ENCODE data around the gene CCN5. TPM values are rescaled to one million over a fixed set of nuclear protein-coding genes. Genes with fewer than 3 reads are reported as not detected.

CCN5 gene
- total RNA-seq, 1 experiment from 2014 or later = 0.37 TPM

DNA sequence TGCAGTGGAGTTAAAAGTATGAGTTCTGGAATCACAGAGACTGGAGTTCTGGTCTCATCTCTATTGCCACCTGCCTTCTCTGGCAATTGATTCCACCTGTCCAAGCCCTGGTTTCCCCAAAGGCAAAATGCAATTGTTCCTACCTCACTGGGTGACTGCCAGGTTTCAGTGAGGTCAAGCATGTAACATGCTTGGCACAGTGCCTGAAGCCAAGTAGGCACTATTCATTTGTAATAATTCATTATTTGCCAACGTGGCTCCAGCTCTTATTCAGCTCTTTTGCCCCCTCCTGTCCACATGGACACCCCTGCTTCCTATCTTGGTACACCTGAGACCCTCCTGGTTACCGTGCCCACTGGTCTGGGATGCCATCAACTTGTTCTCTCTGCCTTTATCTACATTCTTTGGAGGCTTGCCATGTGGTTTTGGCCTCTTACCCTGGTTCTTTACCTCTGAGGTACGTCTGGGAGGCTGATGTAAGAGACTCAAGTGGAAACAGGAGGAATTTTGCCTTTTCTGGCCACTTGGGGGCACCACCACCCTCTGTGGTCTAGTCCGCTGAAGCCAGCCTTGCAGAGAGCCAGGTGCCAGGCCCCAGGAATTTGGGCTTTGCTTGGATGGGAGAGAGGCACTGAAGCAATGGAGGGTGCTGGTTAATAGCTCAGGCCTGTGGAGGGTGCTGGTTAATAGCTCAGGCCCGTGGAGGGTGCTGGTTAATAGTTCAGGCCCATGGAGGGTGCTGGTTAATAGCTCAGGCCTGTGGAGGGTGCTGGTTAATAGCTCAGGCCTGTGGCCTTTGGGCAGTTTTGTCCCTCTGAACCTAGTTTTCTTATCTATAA, 32.2 kb downstream of the CCN5 start:
- Mint-ChIP-seq H3K4me1 (peaks cover 15% of the 10 kb centered on the region), H3K4me3 (peak overlapping the region; percentile 75), H3K36me3 (no peaks in the 10 kb centered on the region), H3K27me3 (ENCODE audit: low read depth) (peaks cover 47% of the 10 kb centered on the region), H3K27ac (no peak overlapping the region), H3K9me3 (no peaks in the 10 kb centered on the region)
- ChIA-PET POLR2A (interaction anchor here (0.5 kb wide), 1 partner anchor 62 kb away, joined by 3 read pairs; no protein-coding TSS in a partner anchor), CTCF (interaction anchor here (0.5 to 3.9 kb wide), 51 partner anchors 8 to 1738 kb away, joined by 3 to 56 read pairs (median 5); partner anchors contain the start of genes PABPC1L, TOMM34 and YWHAB)
- peak; percentile 95 for DNase-seq (ENCODE audit: low spot score)
- peak; percentile 73 for ATAC-seq
- TF ChIP-seq, protein P1, sequence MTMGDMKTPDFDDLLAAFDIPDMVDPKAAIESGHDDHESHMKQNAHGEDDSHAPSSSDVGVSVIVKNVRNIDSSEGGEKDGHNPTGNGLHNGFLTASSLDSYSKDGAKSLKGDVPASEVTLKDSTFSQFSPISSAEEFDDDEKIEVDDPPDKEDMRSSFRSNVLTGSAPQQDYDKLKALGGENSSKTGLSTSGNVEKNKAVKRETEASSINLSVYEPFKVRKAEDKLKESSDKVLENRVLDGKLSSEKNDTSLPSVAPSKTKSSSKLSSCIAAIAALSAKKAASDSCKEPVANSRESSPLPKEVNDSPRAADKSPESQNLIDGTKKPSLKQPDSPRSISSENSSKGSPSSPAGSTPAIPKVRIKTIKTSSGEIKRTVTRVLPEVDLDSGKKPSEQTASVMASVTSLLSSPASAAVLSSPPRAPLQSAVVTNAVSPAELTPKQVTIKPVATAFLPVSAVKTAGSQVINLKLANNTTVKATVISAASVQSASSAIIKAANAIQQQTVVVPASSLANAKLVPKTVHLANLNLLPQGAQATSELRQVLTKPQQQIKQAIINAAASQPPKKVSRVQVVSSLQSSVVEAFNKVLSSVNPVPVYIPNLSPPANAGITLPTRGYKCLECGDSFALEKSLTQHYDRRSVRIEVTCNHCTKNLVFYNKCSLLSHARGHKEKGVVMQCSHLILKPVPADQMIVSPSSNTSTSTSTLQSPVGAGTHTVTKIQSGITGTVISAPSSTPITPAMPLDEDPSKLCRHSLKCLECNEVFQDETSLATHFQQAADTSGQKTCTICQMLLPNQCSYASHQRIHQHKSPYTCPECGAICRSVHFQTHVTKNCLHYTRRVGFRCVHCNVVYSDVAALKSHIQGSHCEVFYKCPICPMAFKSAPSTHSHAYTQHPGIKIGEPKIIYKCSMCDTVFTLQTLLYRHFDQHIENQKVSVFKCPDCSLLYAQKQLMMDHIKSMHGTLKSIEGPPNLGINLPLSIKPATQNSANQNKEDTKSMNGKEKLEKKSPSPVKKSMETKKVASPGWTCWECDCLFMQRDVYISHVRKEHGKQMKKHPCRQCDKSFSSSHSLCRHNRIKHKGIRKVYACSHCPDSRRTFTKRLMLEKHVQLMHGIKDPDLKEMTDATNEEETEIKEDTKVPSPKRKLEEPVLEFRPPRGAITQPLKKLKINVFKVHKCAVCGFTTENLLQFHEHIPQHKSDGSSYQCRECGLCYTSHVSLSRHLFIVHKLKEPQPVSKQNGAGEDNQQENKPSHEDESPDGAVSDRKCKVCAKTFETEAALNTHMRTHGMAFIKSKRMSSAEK (CRISPR knock-in tag; IDR thresholded peaks at IDR 0.05; ENCODE audit: borderline replicate concordance) = no peak
- TF ChIP-seq ZBTB21 (CRISPR knock-in tag; IDR thresholded peaks at IDR 0.05; ENCODE audit: borderline replicate concordance) (no peak), GABPB1 (CRISPR knock-in tag; IDR thresholded peaks at IDR 0.05) (peak; percentile 92), ZNF396 (CRISPR knock-in tag; IDR thresholded peaks at IDR 0.05; ENCODE audit: borderline replicate concordance) (no peak), ZNF423 (CRISPR knock-in tag; IDR thresholded peaks at IDR 0.05) (no peak), ZNF317 (CRISPR knock-in tag; IDR thresholded peaks at IDR 0.05; ENCODE audit: borderline replicate concordance, low read depth) (no peak), MXD4 (CRISPR knock-in tag; IDR thresholded peaks at IDR 0.05; ENCODE audit: borderline replicate concordance) (no peak), ZNF232 (CRISPR knock-in tag; IDR thresholded peaks at IDR 0.05) (no peak), IRF2 (CRISPR knock-in tag; IDR thresholded peaks at IDR 0.05; ENCODE audit: borderline replicate concordance, low read depth) (no peak), NFE2L1 (CRISPR knock-in tag; IDR thresholded peaks at IDR 0.05) (no peak), ESRRA (CRISPR knock-in tag; IDR thresholded peaks at IDR 0.05; ENCODE audit: borderline replicate concordance) (no peak), SMAD4 (CRISPR knock-in tag; IDR thresholded peaks at IDR 0.05) (no peak), RORB (CRISPR knock-in tag; IDR thresholded peaks at IDR 0.05) (no peak), RELA (CRISPR knock-in tag; IDR thresholded peaks at IDR 0.05; ENCODE audit: borderline replicate concordance) (no peak), OVOL2 (CRISPR knock-in tag; IDR thresholded peaks at IDR 0.05; ENCODE audit: borderline replicate concordance) (no peak), USF2 (CRISPR knock-in tag; IDR thresholded peaks at IDR 0.05) (no peak), TCF7 (CRISPR knock-in tag; IDR thresholded peaks at IDR 0.05; ENCODE audit: low read depth) (no peak)
- TF ChIP-seq, protein P2, sequence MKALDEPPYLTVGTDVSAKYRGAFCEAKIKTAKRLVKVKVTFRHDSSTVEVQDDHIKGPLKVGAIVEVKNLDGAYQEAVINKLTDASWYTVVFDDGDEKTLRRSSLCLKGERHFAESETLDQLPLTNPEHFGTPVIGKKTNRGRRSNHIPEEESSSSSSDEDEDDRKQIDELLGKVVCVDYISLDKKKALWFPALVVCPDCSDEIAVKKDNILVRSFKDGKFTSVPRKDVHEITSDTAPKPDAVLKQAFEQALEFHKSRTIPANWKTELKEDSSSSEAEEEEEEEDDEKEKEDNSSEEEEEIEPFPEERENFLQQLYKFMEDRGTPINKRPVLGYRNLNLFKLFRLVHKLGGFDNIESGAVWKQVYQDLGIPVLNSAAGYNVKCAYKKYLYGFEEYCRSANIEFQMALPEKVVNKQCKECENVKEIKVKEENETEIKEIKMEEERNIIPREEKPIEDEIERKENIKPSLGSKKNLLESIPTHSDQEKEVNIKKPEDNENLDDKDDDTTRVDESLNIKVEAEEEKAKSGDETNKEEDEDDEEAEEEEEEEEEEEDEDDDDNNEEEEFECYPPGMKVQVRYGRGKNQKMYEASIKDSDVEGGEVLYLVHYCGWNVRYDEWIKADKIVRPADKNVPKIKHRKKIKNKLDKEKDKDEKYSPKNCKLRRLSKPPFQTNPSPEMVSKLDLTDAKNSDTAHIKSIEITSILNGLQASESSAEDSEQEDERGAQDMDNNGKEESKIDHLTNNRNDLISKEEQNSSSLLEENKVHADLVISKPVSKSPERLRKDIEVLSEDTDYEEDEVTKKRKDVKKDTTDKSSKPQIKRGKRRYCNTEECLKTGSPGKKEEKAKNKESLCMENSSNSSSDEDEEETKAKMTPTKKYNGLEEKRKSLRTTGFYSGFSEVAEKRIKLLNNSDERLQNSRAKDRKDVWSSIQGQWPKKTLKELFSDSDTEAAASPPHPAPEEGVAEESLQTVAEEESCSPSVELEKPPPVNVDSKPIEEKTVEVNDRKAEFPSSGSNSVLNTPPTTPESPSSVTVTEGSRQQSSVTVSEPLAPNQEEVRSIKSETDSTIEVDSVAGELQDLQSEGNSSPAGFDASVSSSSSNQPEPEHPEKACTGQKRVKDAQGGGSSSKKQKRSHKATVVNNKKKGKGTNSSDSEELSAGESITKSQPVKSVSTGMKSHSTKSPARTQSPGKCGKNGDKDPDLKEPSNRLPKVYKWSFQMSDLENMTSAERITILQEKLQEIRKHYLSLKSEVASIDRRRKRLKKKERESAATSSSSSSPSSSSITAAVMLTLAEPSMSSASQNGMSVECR (CRISPR knock-in tag; IDR thresholded peaks at IDR 0.05; ENCODE audit: borderline replicate concordance) = no peak
- TF ChIP-seq, protein P3, sequence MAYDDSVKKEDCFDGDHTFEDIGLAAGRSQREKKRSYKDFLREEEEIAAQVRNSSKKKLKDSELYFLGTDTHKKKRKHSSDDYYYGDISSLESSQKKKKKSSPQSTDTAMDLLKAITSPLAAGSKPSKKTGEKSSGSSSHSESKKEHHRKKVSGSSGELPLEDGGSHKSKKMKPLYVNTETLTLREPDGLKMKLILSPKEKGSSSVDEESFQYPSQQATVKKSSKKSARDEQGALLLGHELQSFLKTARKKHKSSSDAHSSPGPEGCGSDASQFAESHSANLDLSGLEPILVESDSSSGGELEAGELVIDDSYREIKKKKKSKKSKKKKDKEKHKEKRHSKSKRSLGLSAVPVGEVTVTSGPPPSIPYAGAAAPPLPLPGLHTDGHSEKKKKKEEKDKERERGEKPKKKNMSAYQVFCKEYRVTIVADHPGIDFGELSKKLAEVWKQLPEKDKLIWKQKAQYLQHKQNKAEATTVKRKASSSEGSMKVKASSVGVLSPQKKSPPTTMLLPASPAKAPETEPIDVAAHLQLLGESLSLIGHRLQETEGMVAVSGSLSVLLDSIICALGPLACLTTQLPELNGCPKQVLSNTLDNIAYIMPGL (CRISPR knock-in tag; IDR thresholded peaks at IDR 0.05) = 0 out of 2 replicates have a peak, but pooled peaks have one; percentile 36
- TF ChIP-seq, protein P4, sequence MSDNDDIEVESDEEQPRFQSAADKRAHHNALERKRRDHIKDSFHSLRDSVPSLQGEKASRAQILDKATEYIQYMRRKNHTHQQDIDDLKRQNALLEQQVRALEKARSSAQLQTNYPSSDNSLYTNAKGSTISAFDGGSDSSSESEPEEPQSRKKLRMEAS (CRISPR knock-in tag; IDR thresholded peaks at IDR 0.05) = peak; percentile 73; the same call in 1 of the 2 replicates
- TF ChIP-seq, protein P5, sequence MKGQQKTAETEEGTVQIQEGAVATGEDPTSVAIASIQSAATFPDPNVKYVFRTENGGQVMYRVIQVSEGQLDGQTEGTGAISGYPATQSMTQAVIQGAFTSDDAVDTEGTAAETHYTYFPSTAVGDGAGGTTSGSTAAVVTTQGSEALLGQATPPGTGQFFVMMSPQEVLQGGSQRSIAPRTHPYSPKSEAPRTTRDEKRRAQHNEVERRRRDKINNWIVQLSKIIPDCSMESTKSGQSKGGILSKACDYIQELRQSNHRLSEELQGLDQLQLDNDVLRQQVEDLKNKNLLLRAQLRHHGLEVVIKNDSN (CRISPR knock-in tag; IDR thresholded peaks at IDR 0.05) = no peak
- TF ChIP-seq, protein P6, sequence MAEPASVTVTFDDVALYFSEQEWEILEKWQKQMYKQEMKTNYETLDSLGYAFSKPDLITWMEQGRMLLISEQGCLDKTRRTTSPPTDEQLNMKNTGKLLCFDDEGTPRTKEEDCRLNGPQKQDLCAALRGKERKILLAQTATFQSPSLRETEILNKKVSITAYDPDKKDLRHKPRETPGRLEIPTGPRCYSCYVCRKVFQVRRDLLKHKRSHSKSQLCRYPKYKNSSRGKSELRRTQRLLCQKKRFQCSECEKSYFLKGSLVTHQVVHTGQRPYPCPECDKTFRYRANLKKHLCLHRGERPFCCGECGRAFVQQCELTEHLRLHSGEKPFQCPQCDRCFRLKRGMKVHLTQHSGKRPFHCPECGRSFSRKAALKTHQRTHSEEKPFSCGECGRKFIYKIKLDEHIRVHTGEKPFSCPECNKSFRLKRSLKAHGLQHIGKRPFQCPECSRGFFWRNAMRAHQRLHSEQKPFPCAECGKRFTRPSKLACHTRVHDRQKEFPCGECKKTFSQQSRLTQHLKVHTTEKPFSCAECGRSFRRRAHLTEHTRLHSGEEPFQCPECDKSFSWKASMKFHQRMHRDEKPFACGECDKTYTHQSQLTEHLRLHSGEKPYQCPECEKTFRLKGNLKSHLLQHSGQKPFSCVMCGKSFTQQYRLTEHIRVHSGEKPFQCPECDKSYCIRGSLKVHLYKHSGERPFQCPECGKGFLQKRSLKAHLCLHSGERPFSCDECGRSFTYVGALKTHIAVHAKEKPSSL (CRISPR knock-in tag; conservative IDR thresholded peaks at IDR 0.05) = no peak
